Ascending aorta (tissue), 2 donors: Measurements from ENCODE around the gene DRD1. TPM values are rescaled to one million over a fixed set of nuclear protein-coding genes. Genes with fewer than 3 reads are reported as not detected.
"Not testable (repeated sequence)": the region's sequence is repeated elsewhere in the genome, so short reads cannot be mapped to it uniquely, and the experiment has no call there.

Experiments used
- DNase-seq, 2 donors: peaks; one replicate each; pipeline ENCODE4 v3.0.0-alpha.2; 2019; ENCODE audit warnings: low spot score in 2 of 2
- H3K27ac ChIP-seq, 2 donors: fragments of 200-600 bp; sonication (generic); one replicate each; pipeline ENCODE4 v1.5.1; 2016 to 2017; ENCODE audit warnings: mild to moderate bottlenecking in 1 of 2
- H3K27me3 ChIP-seq: fragments of 200-600 bp; sonication (generic); one replicate; pipeline ENCODE4 v1.5.1; 2017
- H3K36me3 ChIP-seq, 2 donors: fragments of 200-600 bp; sonication (generic); one replicate each; pipeline ENCODE4 v1.5.1; 2016
- H3K4me1 ChIP-seq, 2 donors: fragments of 200-600 bp; sonication (generic); one replicate each; pipeline ENCODE4 v1.5.1; 2016 to 2017; ENCODE audit warnings: mild to moderate bottlenecking in 1 of 2
- H3K4me3 ChIP-seq, 2 donors: fragments of 200-600 bp; sonication (generic); one replicate each; pipeline ENCODE4 v1.5.1; 2016 to 2017; ENCODE audit warnings: mild to moderate bottlenecking in 1 of 2
- H3K9me3 ChIP-seq, 2 donors: fragments of 200-600 bp; sonication (generic); one replicate each; pipeline ENCODE4 v1.5.1; 2016
- intact Hi-C: fragments of 100-400 bp; cut with DNase I; formaldehyde crosslinking; loops from one replicate; pipeline ENCODE4 v1.15.1; 2023
- total RNA-seq: library from RNA; depleted of rRNA; stranded (reverse); fragments of >200 nt; gene quantifications from one replicate; pipeline ENCODE4 v1.1.0, GENCODE V29; 2016
- TF ChIP-seq, protein P1 (sequence below), 3 experiments: fragments of 200-600 bp in 2 of 3; fragments of 450-650 bp in 1 of 3; sonication (generic) in 2 of 3; IDR thresholded peaks; one replicate each; pipeline ENCODE4 v1.5.1; 2016 to 2019; ENCODE audit warnings: antibody characterized with exemption in 3 of 3, mild to moderate bottlenecking in 1 of 3, moderate library complexity in 1 of 3

DRD1 gene
- total RNA-seq, 1 donor from 2014 or later: 0.11 TPM

- H3K27me3 ChIP-seq: peaks cover 6% of the 10 kb centered on the region
Measured at GRCh38 chr5:175452166-175452565, 8.2 kb upstream of the DRD1 start.

DNA sequence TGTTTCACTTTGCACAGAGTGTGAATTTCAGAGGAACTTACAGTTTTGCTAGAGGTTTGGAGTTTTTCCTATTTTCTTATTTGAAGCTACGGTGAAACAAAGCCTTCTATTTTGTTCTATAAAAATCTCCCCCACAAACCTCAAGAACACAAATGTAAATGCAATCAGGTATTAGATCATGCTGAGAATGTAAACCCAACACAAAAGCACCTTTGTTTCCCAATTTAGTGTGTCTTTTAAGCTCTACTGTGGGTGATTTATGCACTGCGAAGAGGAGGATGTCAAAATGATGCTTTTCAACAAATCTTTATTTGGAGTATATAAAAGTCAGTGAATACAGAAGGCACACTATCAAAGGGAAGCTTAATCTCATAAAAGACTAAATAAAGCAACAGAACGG is 4.3 kb upstream of the DRD1 start:
- Histone ChIP-seq H3K27ac (no peak overlapping the region), H3K4me3 (no peak overlapping the region), H3K9me3 (no peaks in the 10 kb centered on the region), H3K27me3 (peaks cover 6% of the 10 kb centered on the region), H3K4me1 (peaks cover 3 to 5% of the 10 kb centered on the region in 2 donors), H3K36me3 (no peaks in the 10 kb centered on the region)
- TF ChIP-seq, protein P1, sequence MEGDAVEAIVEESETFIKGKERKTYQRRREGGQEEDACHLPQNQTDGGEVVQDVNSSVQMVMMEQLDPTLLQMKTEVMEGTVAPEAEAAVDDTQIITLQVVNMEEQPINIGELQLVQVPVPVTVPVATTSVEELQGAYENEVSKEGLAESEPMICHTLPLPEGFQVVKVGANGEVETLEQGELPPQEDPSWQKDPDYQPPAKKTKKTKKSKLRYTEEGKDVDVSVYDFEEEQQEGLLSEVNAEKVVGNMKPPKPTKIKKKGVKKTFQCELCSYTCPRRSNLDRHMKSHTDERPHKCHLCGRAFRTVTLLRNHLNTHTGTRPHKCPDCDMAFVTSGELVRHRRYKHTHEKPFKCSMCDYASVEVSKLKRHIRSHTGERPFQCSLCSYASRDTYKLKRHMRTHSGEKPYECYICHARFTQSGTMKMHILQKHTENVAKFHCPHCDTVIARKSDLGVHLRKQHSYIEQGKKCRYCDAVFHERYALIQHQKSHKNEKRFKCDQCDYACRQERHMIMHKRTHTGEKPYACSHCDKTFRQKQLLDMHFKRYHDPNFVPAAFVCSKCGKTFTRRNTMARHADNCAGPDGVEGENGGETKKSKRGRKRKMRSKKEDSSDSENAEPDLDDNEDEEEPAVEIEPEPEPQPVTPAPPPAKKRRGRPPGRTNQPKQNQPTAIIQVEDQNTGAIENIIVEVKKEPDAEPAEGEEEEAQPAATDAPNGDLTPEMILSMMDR (IDR thresholded peaks at IDR 0.05): no peak
- intact Hi-C loops: loop anchor here (10.0 kb wide), 1 partner anchor 383 kb away; no protein-coding TSS in a partner anchor
- no peak for DNase-seq

More at GRCh38 chr5:175452166-175452565, 8.2 kb upstream of the DRD1 start:
- no peaks in the 10 kb centered on the region for H3K9me3 ChIP-seq
- TF ChIP-seq, protein P1 (IDR thresholded peaks at IDR 0.05): no peak
- DNase-seq: no peak
- intact Hi-C loops: no loop called here
- no peaks in the 10 kb centered on the region for H3K4me1 ChIP-seq
- no peak overlapping the region for H3K27ac ChIP-seq
- H3K36me3 ChIP-seq: no peaks in the 10 kb centered on the region
- no peak overlapping the region for H3K4me3 ChIP-seq

GRCh38 chr5:175447571-175447970 is 3.6 kb upstream of the DRD1 start:
- no peaks in the 10 kb centered on the region for H3K36me3 ChIP-seq
- H3K4me1 ChIP-seq: peaks cover 3 to 5% of the 10 kb centered on the region in 2 donors
- intact Hi-C loops: loop anchor here (10.0 kb wide), 1 partner anchor 383 kb away; no protein-coding TSS in a partner anchor
- TF ChIP-seq, protein P1 (IDR thresholded peaks at IDR 0.05): no peak
- no peaks in the 10 kb centered on the region for H3K9me3 ChIP-seq
- H3K27me3 ChIP-seq: peaks cover 6% of the 10 kb centered on the region
- H3K4me3 ChIP-seq: no peak overlapping the region
- no peak overlapping the region for H3K27ac ChIP-seq
- no peak for DNase-seq

DNA sequence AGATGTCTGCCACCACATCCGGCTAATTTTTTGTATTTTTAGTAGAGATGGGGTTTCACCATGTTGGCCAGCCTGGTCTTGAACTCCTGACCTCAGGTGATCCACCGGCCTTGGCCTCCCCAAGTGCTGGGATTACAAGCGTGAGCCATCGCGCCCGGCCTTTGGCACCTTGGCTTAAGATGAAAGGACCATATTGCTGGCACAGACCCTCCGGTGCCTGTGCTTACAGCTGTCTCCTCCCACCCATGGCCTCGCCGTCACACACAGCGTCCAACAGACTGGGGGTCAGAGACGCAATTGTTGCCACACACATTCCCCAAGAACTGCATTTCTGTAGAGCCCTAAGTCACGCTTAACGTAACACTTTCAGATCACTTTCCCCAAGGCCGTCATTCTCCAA is 2.4 kb upstream of the DRD1 start:
- H3K36me3 ChIP-seq, H3K9me3 ChIP-seq, H3K27ac ChIP-seq, DNase-seq, H3K27me3 ChIP-seq, H3K4me3 ChIP-seq, H3K4me1 ChIP-seq: not testable (repeated sequence)
- intact Hi-C loops: loop anchor here (10.0 kb wide), 1 partner anchor 382 kb away; no protein-coding TSS in a partner anchor

- Histone ChIP-seq H3K27ac (no peak overlapping the region), H3K4me3 (peak overlapping the region; percentile 62 to 73), H3K27me3 (peaks cover 6% of the 10 kb centered on the region), H3K9me3 (no peaks in the 10 kb centered on the region), H3K36me3 (no peaks in the 10 kb centered on the region), H3K4me1 (peaks cover 3 to 5% of the 10 kb centered on the region in 2 donors)
- intact Hi-C loops: loop anchor here (1.0 to 10.0 kb wide), 2 partner anchors 380 to 494 kb away; no protein-coding TSS in a partner anchor
- DNase-seq: no peak
- TF ChIP-seq, protein P1 (IDR thresholded peaks at IDR 0.05): no peak
Measured at GRCh38 chr5:175444905-175445456, 999 bp upstream of the DRD1 start.

DNA sequence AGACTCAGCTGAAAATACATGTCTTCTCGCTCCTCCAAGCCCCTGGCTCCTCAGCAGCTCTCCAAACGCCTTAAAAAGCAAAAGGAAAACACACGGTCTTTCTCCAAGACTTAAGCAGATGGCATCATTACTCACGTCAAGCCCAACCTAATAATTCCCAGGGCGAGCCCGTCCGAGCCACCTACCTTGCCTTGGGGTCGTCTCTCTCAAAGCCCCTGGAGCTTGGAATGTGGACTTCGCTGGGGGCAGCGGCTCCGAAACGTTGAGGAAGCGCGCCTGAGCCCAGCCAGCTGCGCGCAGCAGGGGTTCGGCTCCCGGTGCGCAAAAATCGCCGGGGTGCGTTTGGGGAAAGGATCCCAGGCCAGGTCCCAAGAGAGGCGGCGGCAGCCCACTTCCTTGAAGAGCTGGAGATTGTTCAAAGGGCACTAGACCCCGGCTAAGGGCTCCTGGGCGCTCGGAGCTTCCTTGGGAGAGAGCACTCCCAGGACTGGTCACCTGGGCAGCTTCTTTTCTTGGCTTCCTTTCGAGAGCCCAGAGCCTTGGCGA is 395 bp downstream of the DRD1 start:
- Histone ChIP-seq H3K27me3 (peaks cover 4% of the 10 kb centered on the region), H3K27ac (no peak overlapping the region), H3K36me3 (no peaks in the 10 kb centered on the region), H3K4me3 (peak overlapping the region; percentile 62 to 73), H3K4me1 (peaks cover 3 to 5% of the 10 kb centered on the region in 2 donors), H3K9me3 (no peaks in the 10 kb centered on the region)
- intact Hi-C loops: loop anchor here (1.0 to 10.0 kb wide), 2 partner anchors 379 to 492 kb away; no protein-coding TSS in a partner anchor
- no peak for DNase-seq
- TF ChIP-seq, protein P1 (IDR thresholded peaks at IDR 0.05): no peak
